Measurements from ENCODE around the gene RNASEH2A. TPM values are rescaled to one million over a fixed set of nuclear protein-coding genes. Genes with fewer than 3 reads are reported as not detected.

The RNASEH2A gene
- total and polyA plus RNA-seq, 2 donors (not counting 1 experiment from before 2014, with no cell fraction given): 14.5 to 18.9 TPM

DNA sequence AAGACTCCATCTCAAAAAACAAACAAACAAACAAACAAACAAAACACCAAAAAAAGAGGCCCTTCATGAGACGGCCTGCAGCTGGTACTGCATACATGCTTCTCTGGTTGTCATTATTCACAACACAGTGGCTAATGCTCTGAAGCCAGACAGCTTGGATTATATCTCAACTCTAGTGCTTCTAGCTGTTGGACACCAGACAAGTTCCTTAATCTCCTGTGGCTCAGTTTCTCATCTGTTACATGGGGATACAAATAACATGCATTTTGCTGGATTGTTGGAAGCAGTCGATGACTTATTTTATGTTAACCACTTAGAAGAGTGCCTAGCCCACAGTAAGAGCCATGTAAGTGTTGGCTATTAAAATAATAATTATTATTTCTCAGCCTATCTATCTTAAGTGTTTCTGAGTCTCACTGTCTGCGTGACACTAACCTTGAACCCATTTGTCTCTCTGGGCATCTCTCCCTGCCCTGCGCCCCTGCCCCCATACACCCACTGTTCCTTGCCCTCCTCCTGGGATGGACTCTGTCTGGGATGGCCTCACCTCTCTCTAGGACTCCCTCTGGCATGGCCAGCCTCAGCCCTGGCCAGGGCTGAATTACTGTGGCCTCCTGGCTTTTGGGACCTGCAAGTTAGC lies 18.2 kb upstream of the RNASEH2A start:
- peaks cover 19% of the 10 kb centered on the region for H4K20me1 ChIP-seq (ENCODE audit: control insufficient read depth, insufficient read depth, low read length, poor library complexity, severe bottlenecking)
- ATAC-seq (ENCODE audit: low read depth): no peak
- H3K4me3 ChIP-seq (ENCODE audit: control extremely low read depth in 1 of 5, extremely low read depth in 1 of 5, insufficient read depth in 1 of 5, low read depth in 2 of 5, low read length in 4 of 5): peak overlapping the region in 3 of 5 experiments; percentile 56 to 99 (median 81)
- H3K27ac Mint-ChIP-seq: peak overlapping the region; percentile 97
- no peak for DNase-seq
- H3K36me3 ChIP-seq (replicated peaks in 1 of 2; ENCODE audit: control extremely low read depth in 1 of 2, control insufficient read depth in 1 of 2, extremely low read depth in 1 of 2, insufficient read depth in 2 of 2, low read length in 1 of 2): peaks cover 0 to 4% of the 10 kb centered on the region in 2 experiments
- H3K27me3 Mint-ChIP-seq: no peaks in the 10 kb centered on the region
- peaks cover 38% of the 10 kb centered on the region for H3K4me1 Mint-ChIP-seq
- H2AFZ ChIP-seq (ENCODE audit: insufficient read depth, low read depth, low read length, poor library complexity, severe bottlenecking): no peak overlapping the region
- no peaks in the 10 kb centered on the region for H3K27me3 ChIP-seq (replicated peaks in 1 of 4; ENCODE audit: control extremely low read depth in 1 of 4, control insufficient read depth in 3 of 4, insufficient read depth in 4 of 4, low read length in 3 of 4)
- H3K4me1 ChIP-seq (ENCODE audit: control insufficient read depth in 2 of 2, insufficient read depth in 2 of 2, low read length in 2 of 2): peaks cover 62 to 72% of the 10 kb centered on the region in 2 donors
- POLR2A ChIA-PET: interaction anchor here (0.7 to 4.5 kb wide), 5 partner anchors 11 to 363 kb away, joined by 3 to 36 read pairs (median 5); partner anchors contain the start of gene FBXW9
- H3K4me2 ChIP-seq (replicated peaks; ENCODE audit: low read depth, low read length, poor library complexity, severe bottlenecking): peak overlapping the region; percentile 91
- peak overlapping the region; percentile 95 to 97 for H3K27ac ChIP-seq (ENCODE audit: low read length in 2 of 2)
- 67% methylated on average over 2 of the region's 4 CpGs for WGBS (ENCODE audit: insufficient coverage)
- no peak for TF ChIP-seq EZH2 (IDR thresholded peaks at IDR 0.05; ENCODE audit: borderline replicate concordance, insufficient read depth, low read depth, low read length, poor library complexity, severe bottlenecking)
- peaks cover 19% of the 10 kb centered on the region for H3K79me2 ChIP-seq (ENCODE audit: control insufficient read depth, insufficient read depth, low read length)
- peak overlapping the region; percentile 86 for H3K9ac ChIP-seq (ENCODE audit: low read length)
- H3K9me3 Mint-ChIP-seq (ENCODE audit: insufficient read depth): no peaks in the 10 kb centered on the region
- no peaks in the 10 kb centered on the region for H3K9me3 ChIP-seq (ENCODE audit: control extremely low read depth in 1 of 3, control insufficient read depth in 2 of 3, insufficient read depth in 1 of 3, low read length in 2 of 3)
- H3K4me3 Mint-ChIP-seq: peak overlapping the region; percentile 92
- CTCF ChIA-PET: interaction anchor here (0.5 to 5.0 kb wide), 4 partner anchors 8 to 189 kb away, joined by 3 to 65 read pairs (median 16); no protein-coding TSS in a partner anchor
- intact Hi-C loops (cut with micrococcal nuclease): loop anchor here (5.0 kb wide), 1 partner anchor 1206 kb away; no protein-coding TSS in a partner anchor

DNA sequence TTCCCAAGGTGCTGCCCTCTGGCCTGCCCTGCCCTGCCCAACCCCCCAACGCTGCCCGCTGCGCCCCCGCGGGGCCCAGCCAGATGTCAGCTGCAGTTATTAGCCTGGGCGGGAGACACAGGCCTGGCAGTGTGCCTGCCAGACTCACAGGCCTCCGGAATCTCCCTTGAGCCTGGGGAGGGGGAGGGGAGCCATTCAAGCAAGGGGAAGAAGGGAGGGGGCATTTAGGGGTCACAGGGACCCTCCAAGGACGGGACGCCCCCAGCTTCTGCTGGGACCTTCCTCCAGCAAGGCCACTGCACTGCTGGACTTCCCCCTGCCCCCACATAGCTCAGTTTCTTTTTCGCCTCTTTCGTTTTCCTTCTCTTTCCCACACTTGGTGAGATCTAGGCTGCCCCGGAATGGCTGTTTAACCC lies 17.7 kb upstream of the RNASEH2A start:
- H3K27me3 Mint-ChIP-seq: no peaks in the 10 kb centered on the region
- CTCF ChIA-PET: interaction anchor here (0.5 to 5.0 kb wide), 5 partner anchors 8 to 188 kb away, joined by 3 to 65 read pairs (median 4); no protein-coding TSS in a partner anchor
- peaks cover 33% of the 10 kb centered on the region for H3K4me1 Mint-ChIP-seq
- Histone ChIP-seq H3K4me3 (ENCODE audit: control extremely low read depth in 1 of 5, extremely low read depth in 1 of 5, insufficient read depth in 1 of 5, low read depth in 2 of 5, low read length in 4 of 5) (peak overlapping the region; percentile 38 to 99 (median 67)), H3K79me2 (ENCODE audit: control insufficient read depth, insufficient read depth, low read length) (peaks cover 20% of the 10 kb centered on the region), H2AFZ (ENCODE audit: insufficient read depth, low read depth, low read length, poor library complexity, severe bottlenecking) (no peak overlapping the region), H3K4me2 (replicated peaks; ENCODE audit: low read depth, low read length, poor library complexity, severe bottlenecking) (peak overlapping the region; percentile 91), H3K9ac (ENCODE audit: low read length) (peak overlapping the region; percentile 86), H3K27me3 (replicated peaks in 1 of 4; ENCODE audit: control extremely low read depth in 1 of 4, control insufficient read depth in 3 of 4, insufficient read depth in 4 of 4, low read length in 3 of 4) (no peaks in the 10 kb centered on the region), H4K20me1 (ENCODE audit: control insufficient read depth, insufficient read depth, low read length, poor library complexity, severe bottlenecking) (peaks cover 19% of the 10 kb centered on the region), H3K27ac (ENCODE audit: low read length in 2 of 2) (peak overlapping the region; percentile 95 to 97), H3K36me3 (replicated peaks in 1 of 2; ENCODE audit: control extremely low read depth in 1 of 2, control insufficient read depth in 1 of 2, extremely low read depth in 1 of 2, insufficient read depth in 2 of 2, low read length in 1 of 2) (peaks cover 0 to 4% of the 10 kb centered on the region in 2 experiments), H3K9me3 (ENCODE audit: control extremely low read depth in 1 of 3, control insufficient read depth in 2 of 3, insufficient read depth in 1 of 3, low read length in 2 of 3) (no peaks in the 10 kb centered on the region), H3K4me1 (ENCODE audit: control insufficient read depth in 2 of 2, insufficient read depth in 2 of 2, low read length in 2 of 2) (peaks cover 56 to 67% of the 10 kb centered on the region in 2 donors)
- WGBS (ENCODE audit: insufficient coverage): 0% methylated on average over 5 of the region's 12 CpGs
- H3K27ac Mint-ChIP-seq: peak overlapping the region; percentile 97
- H3K4me3 Mint-ChIP-seq: peak overlapping the region; percentile 92
- POLR2A ChIA-PET: interaction anchor here (0.6 to 4.5 kb wide), 6 partner anchors 11 to 1049 kb away, joined by 3 to 36 read pairs (median 4); partner anchors contain the start of gene FBXW9
- ATAC-seq (ENCODE audit: low read depth): no peak
- intact Hi-C loops (cut with micrococcal nuclease): loop anchor here (5.0 kb wide), 1 partner anchor 1206 kb away; no protein-coding TSS in a partner anchor
- no peaks in the 10 kb centered on the region for H3K9me3 Mint-ChIP-seq (ENCODE audit: insufficient read depth)
- TF ChIP-seq, protein P1, sequence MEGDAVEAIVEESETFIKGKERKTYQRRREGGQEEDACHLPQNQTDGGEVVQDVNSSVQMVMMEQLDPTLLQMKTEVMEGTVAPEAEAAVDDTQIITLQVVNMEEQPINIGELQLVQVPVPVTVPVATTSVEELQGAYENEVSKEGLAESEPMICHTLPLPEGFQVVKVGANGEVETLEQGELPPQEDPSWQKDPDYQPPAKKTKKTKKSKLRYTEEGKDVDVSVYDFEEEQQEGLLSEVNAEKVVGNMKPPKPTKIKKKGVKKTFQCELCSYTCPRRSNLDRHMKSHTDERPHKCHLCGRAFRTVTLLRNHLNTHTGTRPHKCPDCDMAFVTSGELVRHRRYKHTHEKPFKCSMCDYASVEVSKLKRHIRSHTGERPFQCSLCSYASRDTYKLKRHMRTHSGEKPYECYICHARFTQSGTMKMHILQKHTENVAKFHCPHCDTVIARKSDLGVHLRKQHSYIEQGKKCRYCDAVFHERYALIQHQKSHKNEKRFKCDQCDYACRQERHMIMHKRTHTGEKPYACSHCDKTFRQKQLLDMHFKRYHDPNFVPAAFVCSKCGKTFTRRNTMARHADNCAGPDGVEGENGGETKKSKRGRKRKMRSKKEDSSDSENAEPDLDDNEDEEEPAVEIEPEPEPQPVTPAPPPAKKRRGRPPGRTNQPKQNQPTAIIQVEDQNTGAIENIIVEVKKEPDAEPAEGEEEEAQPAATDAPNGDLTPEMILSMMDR (IDR thresholded peaks at IDR 0.05): no peak
- TF ChIP-seq EZH2 (IDR thresholded peaks at IDR 0.05; ENCODE audit: borderline replicate concordance, insufficient read depth, low read depth, low read length, poor library complexity, severe bottlenecking): no peak
- peak; percentile 90 for DNase-seq
